Stimulated activated CD4-positive, alpha-beta T cell treated with anti-CD3 and anti-CD28 coated beads, Interleukin-12 subunit alpha, Interleukin-12 subunit beta, amount 100 ng/mL, for 4 hours (primary cell): ENCODE measurements around the gene MMP7.

ENCODE experiments used
- DNase-seq: peaks from one replicate; pipeline ENCODE4 v3.0.0-alpha.2; 2020

Gene MMP7

GRCh38 chr11:102491969-102492368 lies 38.6 kb downstream of the MMP7 start:
- no peak for DNase-seq

DNA sequence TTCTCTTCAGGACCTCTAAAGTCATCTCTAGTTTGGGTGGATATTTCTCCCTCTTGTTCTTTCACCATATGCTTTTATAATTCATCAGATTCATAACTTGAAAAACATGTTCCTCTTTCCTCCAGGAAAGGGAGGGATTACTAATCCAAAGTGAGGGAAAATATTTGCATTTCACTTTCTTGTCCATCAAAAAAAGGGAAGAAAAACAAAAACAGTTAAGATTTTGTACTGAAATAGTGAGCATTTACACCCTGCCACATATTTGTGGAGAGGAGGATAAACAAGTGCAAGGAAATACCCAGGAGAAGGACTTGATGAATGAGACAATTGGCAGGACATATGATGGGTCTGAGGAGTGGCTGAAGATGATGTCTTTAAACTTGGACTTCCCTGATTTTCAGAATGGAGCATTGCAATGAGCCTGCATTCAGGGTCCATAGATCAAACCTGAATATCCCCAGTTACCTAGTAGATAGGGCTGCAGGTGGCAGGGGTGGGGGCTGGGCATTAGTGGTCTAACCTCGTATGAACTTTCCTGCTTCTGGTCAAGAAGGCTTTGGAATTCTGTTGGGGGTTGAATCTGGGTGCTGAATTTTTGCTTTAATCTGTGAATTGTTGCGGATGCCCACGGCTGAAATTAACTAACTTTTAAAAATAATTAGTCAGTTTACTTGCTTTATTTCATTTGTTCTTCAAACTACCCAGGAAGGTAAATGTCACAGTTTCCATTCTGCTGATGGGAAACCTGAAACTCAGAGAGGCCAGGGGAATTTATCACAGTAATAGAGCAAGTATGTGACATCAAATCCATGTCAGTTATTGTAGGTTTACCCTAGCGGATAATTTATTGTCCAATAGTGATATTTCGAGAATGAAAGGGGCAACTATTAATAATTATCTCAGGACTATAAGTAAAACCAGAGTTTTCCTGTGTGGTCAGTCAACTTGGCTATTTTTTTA lies 41.1 kb downstream of the MMP7 start:
- no peak for DNase-seq

- no peak for DNase-seq
These were observed 42.3 kb downstream of the MMP7 start for GRCh38 chr11:102488208-102488607.

DNA sequence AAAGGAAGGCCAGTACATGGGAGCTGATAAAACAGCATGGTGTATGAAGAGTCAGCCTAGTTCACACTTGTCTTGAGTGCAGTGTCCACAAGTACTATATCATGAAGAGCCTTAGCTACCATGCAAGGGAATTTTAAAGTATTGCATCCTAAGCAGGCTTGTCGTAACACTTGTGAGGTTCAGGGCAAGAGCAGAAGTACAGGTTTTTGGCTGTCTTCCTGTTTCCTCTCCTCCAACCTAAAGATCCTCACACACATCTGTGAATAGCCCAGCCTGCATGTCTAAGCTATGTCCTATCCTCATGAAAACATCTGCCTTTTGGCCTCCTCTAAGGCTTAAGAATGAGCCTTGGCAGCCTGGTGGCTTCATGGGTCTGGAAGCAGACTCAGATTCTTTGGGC lies 43.3 kb downstream of the MMP7 start:
- no peak for DNase-seq

GRCh38 chr11:102486584-102486983 lies 44.0 kb downstream of the MMP7 start:
- DNase-seq: no peak

GRCh38 chr11:102485095-102485722 lies 45.3 kb downstream of the MMP7 start:
- no peak for DNase-seq

DNA sequence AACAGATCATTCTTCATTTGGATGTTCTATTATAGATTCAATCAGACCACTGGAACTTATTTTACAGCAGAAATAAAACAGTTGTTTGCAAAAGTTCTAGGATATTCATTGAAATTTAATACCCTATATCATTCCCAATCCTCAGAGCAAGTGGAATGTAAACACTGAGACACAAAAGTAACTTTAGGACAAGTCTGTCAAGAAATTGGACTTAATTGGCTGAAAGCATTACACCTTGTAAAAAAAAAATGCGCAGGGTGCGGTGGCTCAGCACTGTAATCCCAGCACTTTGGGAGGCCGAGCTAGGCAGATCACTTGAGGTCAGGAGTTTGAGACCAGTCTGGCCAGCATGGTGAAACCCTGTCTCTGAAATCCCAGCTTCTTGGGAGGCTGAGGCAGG lies 48.1 kb downstream of the MMP7 start:
- DNase-seq: no peak

DNA sequence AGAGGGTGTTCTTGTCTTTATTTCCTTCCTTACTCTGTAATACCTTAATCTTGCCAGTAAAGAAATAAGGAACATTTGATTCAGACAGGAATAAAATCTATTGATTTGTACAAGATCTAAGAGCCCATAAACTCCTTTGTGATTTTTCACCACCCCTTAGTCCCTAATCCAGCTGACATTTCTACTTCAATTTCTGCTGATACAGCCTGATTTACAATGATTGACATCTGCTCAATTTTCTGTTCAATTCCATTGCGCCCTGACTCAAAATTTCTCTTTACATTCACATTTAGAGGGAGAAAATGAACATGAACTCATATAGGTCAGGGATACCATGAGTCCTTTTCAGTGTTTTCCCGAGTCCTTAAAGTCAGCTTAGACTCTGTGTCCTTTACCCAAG lies 50.8 kb downstream of the MMP7 start:
- DNase-seq: no peak

DNA sequence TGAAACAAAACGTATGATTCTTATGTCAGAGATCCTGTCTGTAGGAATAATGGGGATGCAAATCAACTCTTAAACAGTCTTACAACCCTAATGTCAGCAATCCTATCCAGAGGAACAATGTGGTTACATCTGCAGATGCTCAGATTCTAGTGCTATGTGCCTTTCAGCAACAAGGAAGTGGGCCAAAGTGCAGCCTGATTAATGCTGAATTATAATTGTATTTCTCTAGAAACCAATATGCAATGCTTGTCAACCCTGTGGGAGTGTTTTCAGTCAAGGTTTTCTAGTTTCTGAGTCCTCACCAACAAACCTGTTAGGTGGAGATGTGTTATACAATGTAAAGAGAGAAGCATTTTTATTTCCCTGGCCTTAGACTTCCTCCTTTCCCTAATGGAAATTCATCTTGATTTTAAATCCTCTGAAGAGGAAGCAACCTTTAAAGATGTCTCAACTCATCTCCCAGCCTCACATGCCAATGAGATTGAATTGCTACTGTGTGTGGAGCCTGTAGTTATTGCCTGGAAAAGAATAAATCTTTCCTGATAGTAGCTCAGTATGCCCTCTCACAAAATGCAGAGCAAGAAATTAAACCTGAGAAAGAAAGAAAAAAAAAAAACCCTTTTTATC lies 51.8 kb downstream of the MMP7 start:
- no peak for DNase-seq

DNA sequence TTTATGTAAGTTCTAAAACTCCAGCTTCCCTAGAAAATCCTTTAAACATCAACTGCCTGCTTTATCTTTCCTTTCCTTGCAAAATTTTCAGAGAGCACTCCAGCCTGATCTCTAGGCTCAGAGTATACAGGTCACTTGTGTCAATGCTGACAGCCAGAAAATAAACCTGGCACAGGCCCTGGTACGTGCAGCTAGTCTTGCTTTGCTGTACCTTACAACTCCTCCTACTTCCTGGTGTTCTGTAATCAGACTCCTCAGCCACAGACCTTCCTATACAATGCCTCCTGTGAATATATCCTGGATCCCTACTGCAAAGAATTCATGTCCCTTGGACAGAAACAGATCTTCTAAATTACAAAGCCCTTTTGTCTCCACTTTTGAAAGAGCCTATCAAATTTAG lies 53.7 kb downstream of the MMP7 start:
- no peak for DNase-seq

GRCh38 chr11:102476069-102476468 lies 54.5 kb downstream of the MMP7 start:
- DNase-seq: no peak

DNA sequence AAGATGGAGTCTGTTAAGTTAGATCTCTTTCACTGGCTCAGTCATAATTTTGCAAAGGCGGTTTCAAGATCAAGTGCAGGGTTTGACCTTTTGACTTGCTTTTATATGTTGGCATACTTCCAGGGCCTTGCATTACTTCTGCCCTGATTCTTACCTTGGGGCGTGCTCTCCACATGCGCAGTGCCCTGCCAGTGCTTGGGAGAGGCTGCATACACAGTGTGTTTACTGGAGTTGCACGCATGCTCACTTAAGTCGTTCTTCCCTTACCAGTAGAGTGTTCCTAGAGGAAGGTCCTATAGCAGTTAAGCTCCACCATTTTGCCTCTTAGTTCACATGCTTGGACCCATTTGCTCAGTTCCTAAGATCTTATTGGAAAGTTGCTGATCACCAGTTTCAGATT lies 57.0 kb downstream of the MMP7 start:
- no peak for DNase-seq

DNA sequence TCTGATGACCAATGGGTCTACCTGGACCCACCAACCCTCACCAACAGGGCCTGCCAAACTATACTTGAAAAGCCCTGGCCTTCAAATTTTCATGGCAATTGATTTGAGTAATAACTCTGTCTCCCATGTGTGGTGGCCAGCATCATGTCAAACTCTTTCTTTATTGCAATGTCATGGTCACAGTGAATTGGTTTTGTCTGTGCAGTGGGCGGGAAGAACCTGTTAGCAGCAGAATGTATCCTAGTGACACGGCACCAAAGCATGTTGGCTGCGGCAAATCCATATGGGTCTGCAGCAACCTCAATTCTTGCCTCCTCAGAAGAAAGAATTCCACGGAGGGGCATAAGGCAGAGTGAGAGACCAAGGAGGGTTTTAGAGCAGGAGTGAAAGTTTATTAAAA lies 58.4 kb downstream of the MMP7 start:
- DNase-seq: no peak

- no peak for DNase-seq
These were observed 59.1 kb downstream of the MMP7 start for GRCh38 chr11:102471474-102471873.
